IMR-90 (cell line): ENCODE measurements around the gene SS18L1. TPM values are rescaled to one million over a fixed set of nuclear protein-coding genes. Genes with fewer than 3 reads are reported as not detected.

ENCODE experiments used
- ATAC-seq: fragments of 200-7000 bp; cut with Tn5 transposase; 2 replicates; pipeline ENCODE4 v1.9.1; 2020; ENCODE audit warnings: low read depth, mild to moderate bottlenecking, moderate library complexity
- BruUV-seq: library from RNA; stranded (reverse); fragments of 400-500 nt; replicated peaks from 2 replicates; lab custom pipeline; 2021; lab: Mats Ljungman, UMichigan
- CTCF ChIA-PET: fragments of 300-600 bp; formaldehyde crosslinking; extraction: SDS; loops from one replicate; lab custom pipeline; 2021; ENCODE audit warnings: antibody characterized with exemption; lab: Yijun Ruan, JAX
- POLR2A ChIA-PET: fragments of 300-600 bp; sonication (Branson Sonifier 250); formaldehyde crosslinking; loops from one replicate; lab custom pipeline; 2022; ENCODE audit warnings: antibody characterized with exemption; ENCODE audit not compliant: unreplicated experiment; lab: Charles Lee
- DNase-seq: peaks from one replicate; pipeline ENCODE4 v3.0.0; 2013
- H2AFZ ChIP-seq: replicated peaks from 2 replicates; pipeline ENCODE3; 2013; ENCODE audit warnings: low read length, mild to moderate bottlenecking; ENCODE audit not compliant: poor library complexity
- H2AK5ac ChIP-seq: 2 replicates; pipeline ENCODE4 v1.6.1; 2013; ENCODE audit warnings: low read depth, low read length, inconsistent platforms
- H2AK9ac ChIP-seq: replicated peaks from 2 replicates; pipeline ENCODE3; 2013; ENCODE audit warnings: mild to moderate bottlenecking, low read depth, low read length, moderate library complexity; ENCODE audit not compliant: poor library complexity
- H2BK120ac ChIP-seq: 2 replicates; pipeline ENCODE4 v1.6.1; 2013; ENCODE audit warnings: low read depth, low read length, inconsistent platforms
- H2BK15ac ChIP-seq: 3 replicates; pipeline ENCODE4 v1.6.1; 2013; ENCODE audit warnings: low read depth, low read length, inconsistent platforms
- H2BK20ac ChIP-seq: 2 replicates; pipeline ENCODE4 v1.6.1; 2013; ENCODE audit warnings: low read depth, mild to moderate bottlenecking, inconsistent platforms, low read length, moderate library complexity
- H2BK5ac ChIP-seq: 2 replicates; pipeline ENCODE4 v1.6.1; 2013; ENCODE audit warnings: mild to moderate bottlenecking, low read depth, low read length, inconsistent platforms; ENCODE audit not compliant: poor library complexity, severe bottlenecking
- H3K14ac ChIP-seq: replicated peaks from 2 replicates; pipeline ENCODE4 v1.6.1; 2013; ENCODE audit warnings: low read depth, low read length, inconsistent platforms
- H3K18ac ChIP-seq: 2 replicates; pipeline ENCODE4 v1.6.1; 2013; ENCODE audit warnings: low read depth, low read length, control low read depth
- H3K23ac ChIP-seq: 2 replicates; pipeline ENCODE4 v1.6.1; 2013; ENCODE audit warnings: low read depth, low read length, inconsistent platforms
- H3K27ac ChIP-seq: 2 replicates; pipeline ENCODE4 v1.5.1; 2013; ENCODE audit warnings: mild to moderate bottlenecking, control low read depth, low read length; ENCODE audit not compliant: insufficient read depth
- H3K27me3 ChIP-seq: 2 replicates; pipeline ENCODE4 v1.6.1; 2013; ENCODE audit warnings: low read length; ENCODE audit not compliant: control insufficient read depth, insufficient read depth
- H3K36me3 ChIP-seq: 2 replicates; pipeline ENCODE4 v1.6.1; 2013; ENCODE audit warnings: low read length, mixed read lengths; ENCODE audit not compliant: control insufficient read depth, insufficient read depth
- H3K4ac ChIP-seq: 2 replicates; pipeline ENCODE4 v1.6.1; 2013; ENCODE audit warnings: low read depth, low read length, inconsistent platforms
- H3K4me1 ChIP-seq: 2 replicates; pipeline ENCODE4 v1.6.1; 2013; ENCODE audit warnings: low read length, mixed read lengths; ENCODE audit not compliant: control insufficient read depth, insufficient read depth
- H3K4me2 ChIP-seq: 2 replicates; pipeline ENCODE4 v1.6.1; 2013; ENCODE audit warnings: low read depth, mild to moderate bottlenecking, control low read depth, low read length, moderate library complexity
- H3K4me3 ChIP-seq: 2 replicates; pipeline ENCODE4 v1.5.1; 2013; ENCODE audit warnings: low read depth, mild to moderate bottlenecking, control low read depth, low read length, moderate library complexity; ENCODE audit not compliant: insufficient read depth
- H3K56ac ChIP-seq: 2 replicates; pipeline ENCODE4 v1.6.1; 2013; ENCODE audit warnings: low read length, inconsistent platforms; ENCODE audit not compliant: insufficient read depth; ENCODE audit errors: extremely low read depth
- H3K79me1 ChIP-seq, 2 experiments: 2 replicates each; pipeline ENCODE4 v1.6.1; 2013; ENCODE audit warnings: low read length in 2 of 2, inconsistent platforms in 1 of 2, low read depth in 1 of 2
- H3K9ac ChIP-seq: 2 replicates; pipeline ENCODE4 v1.6.1; 2013; ENCODE audit warnings: low read depth, low read length, control low read depth
- H3K9me1 ChIP-seq: 2 replicates; pipeline ENCODE4 v1.6.1; 2013; ENCODE audit warnings: low read length, inconsistent platforms; ENCODE audit not compliant: insufficient read depth
- H3K9me3 ChIP-seq: 2 replicates; pipeline ENCODE4 v1.6.1; 2013; ENCODE audit warnings: low read length; ENCODE audit not compliant: control insufficient read depth, insufficient read depth
- H4K20me1 ChIP-seq: 2 replicates; pipeline ENCODE4 v1.6.1; 2013; ENCODE audit warnings: low read length, inconsistent platforms; ENCODE audit not compliant: insufficient read depth
- H4K5ac ChIP-seq: 2 replicates; pipeline ENCODE4 v1.6.1; 2013; ENCODE audit warnings: mild to moderate bottlenecking, low read depth, low read length, control low read depth
- H4K8ac ChIP-seq, 2 experiments: 2 replicates each; pipeline ENCODE4 v1.6.1; 2013; ENCODE audit warnings: low read depth in 2 of 2, low read length in 2 of 2, control low read depth in 1 of 2, inconsistent platforms in 1 of 2
- H4K91ac ChIP-seq: 2 replicates; pipeline ENCODE4 v1.6.1; 2013; ENCODE audit warnings: low read depth, low read length, inconsistent platforms; ENCODE audit not compliant: insufficient read depth
- BHLHE40 ChIP-seq: fragments of 150-350 bp; IDR thresholded peaks from 2 replicates; pipeline ENCODE4 v1.6.1; 2016; ENCODE audit warnings: mild to moderate bottlenecking, low read depth, low read length
- FOS ChIP-seq: fragments of 150-350 bp; IDR thresholded peaks from 2 replicates; pipeline ENCODE4 v1.6.1; 2016; ENCODE audit warnings: low read depth, low read length
- MAZ ChIP-seq: IDR thresholded peaks from 2 replicates; pipeline ENCODE4 v1.6.1; 2012; ENCODE audit warnings: low read depth, mild to moderate bottlenecking, low read length, improper control_type of control experiment, moderate library complexity, borderline replicate concordance
- MXI1 ChIP-seq: IDR thresholded peaks from 2 replicates; pipeline ENCODE4 v1.6.1; 2012; ENCODE audit warnings: low read depth, mild to moderate bottlenecking, low read length, moderate library complexity, borderline replicate concordance
- NFE2L2 ChIP-seq: fragments of 150-350 bp; IDR thresholded peaks from 2 replicates; pipeline ENCODE4 v1.6.1; 2016; ENCODE audit warnings: low read depth, mild to moderate bottlenecking, low read length
- RCOR1 ChIP-seq: IDR thresholded peaks from 2 replicates; pipeline ENCODE4 v1.6.1; 2012; ENCODE audit warnings: mild to moderate bottlenecking, low read length, improper control_type of control experiment; ENCODE audit not compliant: insufficient replicate concordance
- RFX5 ChIP-seq: IDR thresholded peaks from 2 replicates; pipeline ENCODE4 v1.8.0; 2012; ENCODE audit warnings: low read depth, mild to moderate bottlenecking, low read length, moderate library complexity
- WGBS, 2 experiments: methylation state at CpG; one replicate each; pipeline versions ENCODE4 v1.1.5 to v1.1.7; 2013; ENCODE audit warnings: missing lambda C conversion rate in 2 of 2; ENCODE audit not compliant: insufficient read length in 1 of 2; ENCODE audit errors: extremely low coverage in 2 of 2; 5-methylcytosine and 5-hydroxymethylcytosine counted together
- dilution Hi-C: fragments of 300-500 bp; cut with HindIII; formaldehyde crosslinking; loops from one replicate; pipeline ENCODE4 v1.14.3; 2018; ENCODE audit warnings: low sequenced_read_pairs; ENCODE audit not compliant: unreplicated experiment
- in situ Hi-C: fragments of 300-500 bp; cut with MboI; formaldehyde crosslinking; loops from 3 replicates; pipeline ENCODE4 v1.14.3; 2019; ENCODE audit warnings: low sequenced_read_pairs, inconsistent platforms, mixed read lengths
- intact Hi-C: fragments of 100-400 bp; cut with micrococcal nuclease; formaldehyde crosslinking; loops from 2 replicates; pipeline ENCODE4 v1.10.0; 2022
- polyA plus RNA-seq, 3 experiments: library from polyadenylated mRNA; depleted of rRNA; stranded (reverse); fragments of >200 nt; gene quantifications; 2 replicates each; pipeline ENCODE4 v1.2.3, GENCODE V29; 2012; ENCODE audit warnings: low replicate concordance in 1 of 3
- total RNA-seq: library from RNA; depleted of rRNA; stranded (reverse); fragments of >200 nt; gene quantifications from 2 replicates; pipeline ENCODE4 v1.2.3, GENCODE V29; 2012
- TF ChIP-seq, protein P1 (sequence below): fragments of 150-350 bp; IDR thresholded peaks from 2 replicates; pipeline ENCODE4 v1.6.1; 2016; ENCODE audit warnings: low read depth, mild to moderate bottlenecking, low read length, moderate library complexity, borderline replicate concordance

SS18L1 gene
- total and polyA plus RNA-seq, 2 of the 4 experiments (the other 2 are of a cell fraction): 8.1 to 12.2 TPM

DNA sequence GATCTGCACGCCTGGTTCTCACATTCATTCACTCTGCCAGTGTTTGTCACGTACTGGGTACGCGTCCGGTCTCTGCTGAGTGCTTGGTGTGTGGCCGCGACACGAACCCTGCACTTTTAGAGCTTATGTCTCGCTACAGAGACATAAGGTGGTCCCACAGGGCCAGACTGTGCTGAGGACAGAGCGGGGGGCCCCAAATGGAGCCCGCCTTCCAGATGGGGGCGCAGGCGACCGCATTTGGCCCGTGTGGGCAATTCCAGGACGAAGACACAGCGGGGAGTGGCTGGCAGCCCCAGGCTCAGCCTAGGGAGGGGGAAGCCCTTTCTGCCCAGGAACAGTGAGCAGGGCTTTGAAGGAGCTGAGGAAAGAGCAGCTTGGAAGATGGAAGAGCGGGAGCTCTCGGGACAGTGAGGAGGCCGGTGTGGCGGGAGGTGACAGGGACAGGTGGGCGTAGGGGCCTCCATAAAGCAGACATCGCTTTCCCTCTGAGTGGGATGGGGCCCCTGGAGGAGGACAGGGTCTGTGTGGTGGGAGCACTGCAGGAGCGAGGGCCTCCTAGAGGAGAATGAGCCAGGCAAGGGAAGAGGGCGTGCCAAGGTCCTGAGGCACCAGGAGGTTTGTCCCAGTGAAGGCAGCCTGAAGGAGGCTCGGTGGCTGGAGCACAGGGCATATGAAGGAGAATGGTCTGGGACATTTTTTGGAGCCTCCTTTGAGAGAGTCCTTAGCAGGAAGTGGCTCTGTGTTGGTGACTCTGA lies 31.5 kb downstream of the SS18L1 start:
- no peak for TF ChIP-seq FOS
- TF ChIP-seq MXI1: no peak
- no peak for TF ChIP-seq RCOR1
- TF ChIP-seq NFE2L2: no peak
- no peak for TF ChIP-seq BHLHE40
- TF ChIP-seq, protein P1, sequence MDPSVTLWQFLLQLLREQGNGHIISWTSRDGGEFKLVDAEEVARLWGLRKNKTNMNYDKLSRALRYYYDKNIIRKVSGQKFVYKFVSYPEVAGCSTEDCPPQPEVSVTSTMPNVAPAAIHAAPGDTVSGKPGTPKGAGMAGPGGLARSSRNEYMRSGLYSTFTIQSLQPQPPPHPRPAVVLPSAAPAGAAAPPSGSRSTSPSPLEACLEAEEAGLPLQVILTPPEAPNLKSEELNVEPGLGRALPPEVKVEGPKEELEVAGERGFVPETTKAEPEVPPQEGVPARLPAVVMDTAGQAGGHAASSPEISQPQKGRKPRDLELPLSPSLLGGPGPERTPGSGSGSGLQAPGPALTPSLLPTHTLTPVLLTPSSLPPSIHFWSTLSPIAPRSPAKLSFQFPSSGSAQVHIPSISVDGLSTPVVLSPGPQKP: no peak
- no peak for TF ChIP-seq RFX5
- TF ChIP-seq MAZ: no peak
- ATAC-seq (no peak), DNase-seq (no peak)
- no peak overlapping the region for H2BK20ac ChIP-seq
- no peaks in the 10 kb centered on the region for H3K27me3 ChIP-seq
- 97% methylated on average over 21 of the region's 26 CpGs; no CpG with 5 or more reads in 1 of the 2 experiments for WGBS, 2 experiments
- H2AK9ac ChIP-seq: no peak overlapping the region
- no peak overlapping the region for H4K8ac ChIP-seq
- H3K4ac ChIP-seq: no peak overlapping the region
- dilution Hi-C loops (no loop called here), intact Hi-C loops (no loop called here), in situ Hi-C loops (no loop called here)
- H3K18ac ChIP-seq: no peak overlapping the region
- no peaks in the 10 kb centered on the region for H3K9me3 ChIP-seq
- H3K9me1 ChIP-seq: 0 out of 2 replicates have a peak, but pooled peaks cover 2% of the 10 kb centered on the region
- H3K14ac ChIP-seq: no peak overlapping the region
- no peak overlapping the region for H2BK5ac ChIP-seq
- CTCF ChIA-PET: no interaction called here
- H3K27ac ChIP-seq: no peak overlapping the region
- no peak overlapping the region for H3K4me3 ChIP-seq
- no peak overlapping the region for H3K23ac ChIP-seq
- H2AK5ac ChIP-seq: no peak overlapping the region
- no peaks in the 10 kb centered on the region for H4K20me1 ChIP-seq
- POLR2A ChIA-PET: no interaction called here
- no peaks in the 10 kb centered on the region for H3K79me1 ChIP-seq
- H2AFZ ChIP-seq: no peak overlapping the region
- no peak overlapping the region for H2BK15ac ChIP-seq
- no peak overlapping the region for H4K91ac ChIP-seq
- H3K4me2 ChIP-seq: no peak overlapping the region
- no TSS peak for BruUV-seq
- H3K9ac ChIP-seq: no peak overlapping the region
- H3K36me3 ChIP-seq: peaks cover 32% of the 10 kb centered on the region
- H3K4me1 ChIP-seq: no peaks in the 10 kb centered on the region
- H2BK120ac ChIP-seq: no peak overlapping the region
- no peak overlapping the region for H3K56ac ChIP-seq
- H4K5ac ChIP-seq: no peak overlapping the region
